A549 treated with GW870086 at 1 μM for 4 hours (cell line): ENCODE measurements around the gene ZNG1B. TPM values are rescaled to one million over a fixed set of nuclear protein-coding genes. Genes with fewer than 3 reads are reported as not detected.

ENCODE experiments used
- total RNA-seq: library from RNA; stranded (reverse); fragments of 200-300 nt; extraction: Qiagen RNA extraction; gene quantifications from 5 replicates; pipeline ENCODE4 v1.2.3, GENCODE V29; 2022; ENCODE audit warnings: low read depth

The ZNG1B gene
- total RNA-seq: 39.5 to 46.5 TPM (median 41.1 TPM) in 5 replicates

DNA sequence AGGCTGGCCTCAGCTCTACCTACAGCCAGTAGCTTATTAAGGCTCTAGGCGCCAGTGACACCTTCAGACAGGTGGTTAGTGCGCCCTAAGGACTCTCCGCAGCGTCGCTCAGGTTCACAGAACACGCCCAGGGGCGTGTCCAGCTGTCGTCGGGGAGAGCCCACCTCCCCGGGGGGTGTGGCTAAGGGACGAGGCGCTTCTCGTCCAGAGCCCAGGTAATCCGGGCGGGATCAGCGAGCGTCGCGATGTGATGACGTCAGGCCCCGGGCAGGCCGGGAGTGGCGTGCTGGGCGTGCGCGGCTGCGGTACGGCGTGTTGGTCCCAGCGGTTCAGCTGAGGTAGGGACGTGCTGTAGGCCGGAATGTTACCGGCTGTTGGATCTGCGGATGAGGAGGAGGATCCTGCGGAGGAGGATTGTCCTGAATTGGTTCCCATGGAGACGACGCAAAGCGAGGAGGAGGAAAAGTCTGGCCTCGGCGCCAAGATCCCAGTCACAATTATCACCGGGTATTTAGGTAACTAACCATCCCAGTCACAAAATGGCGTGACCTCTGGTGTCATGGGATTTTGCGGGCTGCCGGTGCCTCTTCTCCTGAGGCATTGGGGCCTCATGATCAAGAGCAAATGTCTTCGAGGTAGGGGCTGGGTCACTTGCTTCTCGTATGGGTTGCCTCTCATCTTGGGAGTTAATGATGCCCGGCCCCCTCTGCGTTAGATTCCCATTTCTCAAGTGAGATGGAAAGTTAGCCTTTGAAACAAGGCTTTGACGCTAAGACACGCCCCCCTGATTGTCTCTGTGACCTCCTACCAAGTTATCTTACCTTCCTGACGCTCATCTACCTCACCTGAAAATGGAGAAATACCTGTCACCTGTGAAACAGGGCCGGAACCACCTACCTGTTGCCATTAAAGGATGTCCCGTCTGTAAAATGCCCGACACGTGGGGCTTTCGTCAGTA lies at the start of gene ZNG1B:
TSS of gene ZNG1B (plus strand) at position 184 of the 958 bp plus-strand sequence. CDS start at position 362, 178 bp downstream.

DNA sequence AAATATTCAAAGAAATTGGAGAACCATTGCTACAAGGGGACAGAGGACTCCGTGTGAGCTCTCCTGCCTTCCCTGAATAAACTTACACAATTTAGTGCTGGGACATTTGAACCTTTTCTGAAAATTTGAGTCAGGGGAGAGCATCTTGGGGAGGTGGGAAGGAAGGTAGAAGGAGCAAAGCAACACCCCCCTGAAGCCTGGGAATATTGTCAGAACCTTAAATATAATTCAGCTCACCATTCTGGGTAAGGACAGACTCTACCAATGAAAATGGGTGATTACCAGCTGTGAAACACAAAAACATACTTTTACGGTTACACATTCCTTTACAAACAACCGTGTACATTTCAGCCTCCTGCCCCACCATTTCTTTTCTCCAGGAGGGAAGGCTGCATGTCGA lies 60.9 kb downstream of the ZNG1B start, which contains the start of gene FOXD4L1:
TSS of gene FOXD4L1 (plus strand) at position 301 of the 400 bp plus-strand sequence. CDS start 592 bp downstream, outside the sequence.

Other genes with a start within 250 kb of the ZNG1B start
- 0.65 to 1.3 TPM (median 0.95 TPM) in 5 replicates for gene PAX8, start 158.8 kb upstream of the ZNG1B start, total RNA-seq
- 0.24 to 0.56 TPM (median 0.30 TPM) in 5 replicates for gene FOXD4L1, start 61.0 kb downstream of the ZNG1B start, total RNA-seq
- 5.7 to 10.0 TPM (median 7.9 TPM) in 5 replicates for gene RABL2A, start 189.6 kb downstream of the ZNG1B start, total RNA-seq